Fibroblast of mammary gland (primary cell): ENCODE measurements around the gene LHFPL2.
A peak's percentile ranks its signal among the peaks of the same experiment; 100 is the strongest.

ENCODE experiments used
- DNase-seq: peaks from one replicate; pipeline ENCODE4 v3.0.0-alpha.2; 2010; ENCODE audit warnings: low read depth
- H3K4me3 ChIP-seq: 2 replicates; pipeline ENCODE4 v1.5.1; 2011; ENCODE audit warnings: low read depth, mild to moderate bottlenecking, low read length, moderate library complexity; ENCODE audit not compliant: control insufficient read depth
- CTCF ChIP-seq: conservative IDR thresholded peaks from 2 replicates; pipeline ENCODE4 v1.5.1; 2011; ENCODE audit warnings: low read depth, low read length, inconsistent platforms; ENCODE audit not compliant: control insufficient read depth, insufficient read depth

The LHFPL2 gene

GRCh38 chr5:78601559-78602314 lies 46.8 kb downstream of the LHFPL2 start:
- no peak for TF ChIP-seq CTCF
- DNase-seq: peak; percentile 85
- no peak overlapping the region for H3K4me3 ChIP-seq

DNA sequence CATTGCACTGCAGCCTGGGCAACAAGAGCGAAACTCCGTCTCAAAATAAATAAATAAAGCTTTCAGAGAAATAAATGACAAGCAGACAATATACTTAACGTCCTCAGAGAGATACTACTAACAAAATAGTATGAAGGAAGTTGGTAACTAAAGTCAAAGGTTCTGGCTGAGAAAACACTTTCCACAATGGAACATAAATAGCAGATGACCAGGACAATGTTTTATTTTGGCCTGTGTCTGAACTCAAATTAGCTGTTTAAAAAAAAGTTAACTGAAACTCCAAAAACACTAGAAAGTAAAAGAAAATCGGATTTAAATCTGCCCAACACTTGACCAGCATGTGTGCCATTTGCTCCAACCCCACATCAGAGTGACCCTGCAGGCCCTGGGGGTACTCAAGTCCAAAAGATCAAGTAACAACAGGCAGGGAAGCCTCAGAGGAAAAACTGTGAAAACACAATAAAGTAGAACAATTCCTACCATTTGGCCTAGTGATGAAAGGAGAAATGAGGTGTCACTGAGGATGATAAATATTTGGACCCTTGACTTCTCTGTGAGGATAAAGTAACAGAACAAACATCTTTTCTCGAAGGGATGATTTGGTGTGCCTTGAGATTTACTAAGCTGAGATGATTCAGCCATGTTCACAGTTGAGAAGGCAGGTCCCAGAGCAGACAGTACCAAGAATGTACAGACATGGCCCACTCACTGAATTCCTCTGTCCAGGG lies 47.7 kb downstream of the LHFPL2 start:
- no peak for TF ChIP-seq CTCF
- peak; percentile 95 for DNase-seq
- H3K4me3 ChIP-seq: no peak overlapping the region

- DNase-seq: no peak
- no peak for TF ChIP-seq CTCF
- no peak overlapping the region for H3K4me3 ChIP-seq
Measured at GRCh38 chr5:78598973-78599372, 49.6 kb downstream of the LHFPL2 start.

GRCh38 chr5:78597974-78598371 lies 50.6 kb downstream of the LHFPL2 start:
- peak; percentile 78 for DNase-seq
- no peak for TF ChIP-seq CTCF
- H3K4me3 ChIP-seq: no peak overlapping the region

DNA sequence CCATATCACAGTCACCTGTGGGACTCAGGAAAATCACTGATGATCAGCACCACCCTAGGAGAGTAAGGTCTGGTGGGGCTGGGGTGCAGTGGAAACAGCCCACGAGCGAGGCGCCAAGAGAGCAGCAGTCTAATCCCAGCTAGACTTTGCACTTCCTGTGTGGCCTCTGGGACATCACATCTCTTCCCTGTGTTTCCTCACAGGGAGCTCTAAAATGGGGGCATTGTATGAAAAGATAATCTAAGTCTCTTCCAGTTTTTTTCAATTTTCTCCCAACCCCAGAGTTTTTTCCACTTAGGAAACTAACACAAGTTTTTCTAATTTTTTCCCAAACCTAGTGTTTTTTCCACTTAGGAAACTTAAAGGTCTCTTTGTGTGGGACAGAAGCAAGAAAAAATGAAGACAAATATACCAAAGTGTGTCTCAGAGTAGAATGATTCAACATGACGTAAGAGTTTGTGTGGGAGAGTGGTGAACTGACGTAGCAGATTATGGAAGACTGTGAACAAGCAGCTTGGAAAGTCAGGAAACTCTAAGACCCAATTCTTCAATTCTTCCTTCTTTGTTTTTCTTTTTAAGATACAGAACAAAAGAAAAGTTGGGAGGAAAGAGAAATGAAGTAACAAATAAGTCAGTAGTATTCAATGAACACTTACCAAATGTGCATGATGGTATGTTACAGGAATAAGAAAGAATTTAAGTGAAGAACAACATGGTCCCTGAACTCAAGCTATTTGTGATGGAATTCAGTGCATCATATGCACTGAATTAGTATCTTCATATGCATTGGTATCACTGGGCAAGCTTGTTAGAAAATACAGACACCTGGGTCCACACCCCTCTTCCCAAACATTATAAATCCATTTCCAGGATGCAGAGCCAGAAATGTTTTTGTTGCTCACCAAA lies 51.3 kb downstream of the LHFPL2 start:
- DNase-seq: peak; percentile 96
- TF ChIP-seq CTCF: no peak

GRCh38 chr5:78595458-78595921 lies 53.1 kb downstream of the LHFPL2 start:
- TF ChIP-seq CTCF: no peak
- no peak for DNase-seq
- no peak overlapping the region for H3K4me3 ChIP-seq

More for the DNA sequence above, 51.3 kb downstream of the LHFPL2 start:
- no peak overlapping the region for H3K4me3 ChIP-seq
